GM21528 (cell line): ENCODE measurements around the gene RBM39.
"Not testable (repeated sequence)": the region's sequence is repeated elsewhere in the genome, so short reads cannot be mapped to it uniquely, and the experiment has no call there.

Source experiments
- ATAC-seq: cut with Tn5 transposase; IDR thresholded peaks from one replicate; pipeline ENCODE4 v1.9.1; 2021; ENCODE audit warnings: mild to moderate bottlenecking, moderate library complexity; ENCODE audit not compliant: unreplicated experiment, low FRiP score

Gene RBM39

DNA sequence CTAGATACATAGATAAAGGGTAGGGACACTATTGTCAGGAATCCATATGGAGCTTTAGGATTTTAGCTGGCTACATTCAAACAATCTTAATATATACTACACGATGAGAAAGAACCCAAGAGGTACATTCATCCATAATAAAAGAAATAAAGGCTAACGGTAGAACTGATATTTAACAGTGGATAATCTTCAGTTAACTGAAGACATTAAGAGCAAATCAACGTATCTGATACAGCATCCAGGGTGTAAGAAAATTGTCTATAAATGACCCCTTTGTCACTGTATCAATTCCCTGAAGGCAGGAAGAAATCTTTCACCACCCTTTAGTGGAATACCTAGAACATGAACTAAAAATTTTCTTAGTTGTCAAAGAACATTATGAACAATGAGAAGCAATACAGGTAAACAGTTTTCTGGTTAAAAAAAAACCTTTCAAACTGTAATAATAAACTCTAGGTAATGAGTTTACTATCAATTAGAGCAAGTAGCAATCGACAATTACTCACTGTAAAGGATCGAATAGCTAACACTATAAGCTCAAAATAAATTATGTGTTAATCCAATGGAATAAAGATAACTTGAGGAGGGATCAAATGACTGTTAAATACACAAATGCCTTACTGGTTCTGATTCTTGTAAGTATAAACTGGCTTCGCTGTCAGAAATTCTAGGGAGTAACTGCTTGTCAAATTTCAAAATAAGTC, 31.0 kb downstream of the RBM39 start:
- ATAC-seq: no peak

DNA sequence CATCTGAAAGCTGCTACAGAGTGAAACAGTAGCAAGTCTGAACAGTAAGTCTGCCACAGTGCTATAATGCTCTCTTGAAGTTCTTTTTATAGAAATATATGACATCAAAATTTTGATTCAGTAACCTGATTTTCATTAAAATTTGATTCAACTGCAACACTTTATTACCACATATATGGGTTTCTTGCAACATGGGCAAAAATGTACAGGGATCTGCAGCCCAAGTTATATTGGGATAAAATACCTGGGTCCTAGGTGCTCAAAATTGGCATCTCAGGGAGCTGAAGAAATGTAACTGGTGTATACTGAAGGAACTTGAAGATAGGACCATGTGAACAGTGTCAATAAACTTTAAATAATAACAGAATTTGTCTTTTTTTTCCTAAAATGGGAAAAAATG, 32.0 kb downstream of the RBM39 start:
- no peak for ATAC-seq

DNA sequence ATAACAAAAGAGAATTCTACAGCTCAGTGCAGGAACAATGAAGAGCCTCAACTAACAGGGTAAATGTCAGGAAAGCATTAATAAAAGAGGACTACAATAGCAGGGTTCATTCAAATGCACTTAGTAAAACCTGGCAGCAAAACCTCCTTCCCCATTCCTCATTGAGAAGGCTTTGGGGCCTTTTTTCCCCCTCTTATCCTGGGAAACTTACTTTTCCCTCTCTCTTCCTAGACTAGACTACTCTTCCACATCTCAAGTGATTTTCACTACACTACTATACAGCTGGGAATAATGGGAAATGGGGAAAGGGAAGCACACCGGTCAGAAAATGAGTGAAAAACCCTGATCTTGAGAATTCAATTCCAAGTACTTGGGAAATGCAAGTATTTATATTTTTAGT, 32.8 kb downstream of the RBM39 start:
- ATAC-seq: no peak

DNA sequence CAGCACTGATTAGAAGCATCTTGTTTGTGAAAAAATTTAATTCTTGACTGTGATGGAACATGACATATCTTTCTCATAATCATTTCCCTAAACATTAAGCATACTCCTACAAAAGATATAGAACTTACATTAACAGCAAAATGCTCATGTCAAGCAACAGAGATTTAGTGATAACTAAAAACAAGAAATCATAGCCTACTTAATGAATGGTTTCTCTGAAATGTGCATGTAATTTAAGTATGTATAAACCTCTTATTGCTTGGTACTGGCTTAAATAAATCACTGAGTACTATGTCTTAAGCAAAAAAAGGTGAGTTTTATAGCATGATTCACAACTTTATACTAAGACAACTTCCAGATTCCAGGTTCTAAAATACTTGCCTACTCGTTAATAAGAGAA, 33.6 kb downstream of the RBM39 start:
- ATAC-seq: no peak

DNA sequence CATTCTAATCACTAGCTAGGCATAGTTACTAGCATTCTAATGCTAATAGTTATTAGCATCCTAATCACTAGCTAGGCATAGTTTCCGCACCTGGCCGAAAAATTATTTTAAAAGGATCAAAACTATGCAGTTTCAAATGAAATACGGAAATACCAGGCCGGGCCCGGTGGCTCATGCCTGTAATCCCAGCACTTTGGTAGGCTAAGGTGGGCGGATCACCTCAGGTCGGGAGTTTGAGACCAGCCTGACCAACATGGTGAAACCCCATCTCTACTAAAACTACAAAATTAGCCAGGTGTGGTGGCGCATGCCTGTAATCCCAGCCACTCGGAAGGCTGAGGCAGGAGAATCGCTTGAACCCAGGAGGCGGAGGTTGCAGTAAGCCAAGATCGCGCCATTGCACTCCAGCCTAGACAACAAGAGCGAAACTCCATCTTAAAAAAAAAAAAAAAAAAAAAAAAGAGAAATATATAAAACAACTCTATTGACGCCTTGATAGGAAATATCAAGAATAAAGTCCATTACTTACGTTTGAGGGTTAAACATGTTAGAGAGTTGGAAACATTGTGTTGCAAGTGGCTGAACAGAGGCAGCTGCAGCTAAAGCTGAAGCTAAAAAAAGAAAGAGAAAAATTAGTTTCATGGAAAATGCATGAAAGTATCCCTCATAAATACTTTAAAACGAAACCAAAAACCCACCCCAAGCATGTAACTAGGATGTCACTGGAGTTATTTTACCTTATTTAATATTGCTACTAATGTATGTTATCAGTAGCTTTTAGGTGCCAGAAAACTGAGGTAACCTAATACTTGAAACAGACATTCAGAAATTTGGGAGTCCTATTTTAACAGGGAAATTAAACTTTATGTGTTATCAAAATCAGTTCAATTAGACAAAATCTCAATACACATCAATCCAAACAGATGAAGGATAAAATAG, 35.2 kb downstream of the RBM39 start:
- ATAC-seq: not testable (repeated sequence)

DNA sequence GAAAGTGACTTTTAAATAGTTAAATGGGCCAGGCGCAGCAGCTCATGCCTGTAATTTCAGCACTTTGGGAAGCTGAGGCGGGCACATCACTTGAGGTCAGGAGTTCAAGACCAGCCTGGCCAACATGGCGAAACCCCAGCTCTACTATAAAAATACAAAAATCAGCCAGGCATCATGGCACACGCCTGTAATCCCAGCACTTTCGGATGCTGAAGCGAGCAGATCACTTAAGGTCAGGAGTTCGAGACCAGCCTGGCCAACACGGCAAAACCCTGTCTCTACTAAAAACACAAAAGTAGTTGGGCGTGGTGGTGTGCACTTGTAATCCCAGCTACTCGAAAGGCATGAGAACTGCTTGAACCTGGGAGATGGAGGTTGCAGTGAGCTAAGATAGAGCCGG, 36.2 kb downstream of the RBM39 start:
- ATAC-seq: not testable (repeated sequence)

DNA sequence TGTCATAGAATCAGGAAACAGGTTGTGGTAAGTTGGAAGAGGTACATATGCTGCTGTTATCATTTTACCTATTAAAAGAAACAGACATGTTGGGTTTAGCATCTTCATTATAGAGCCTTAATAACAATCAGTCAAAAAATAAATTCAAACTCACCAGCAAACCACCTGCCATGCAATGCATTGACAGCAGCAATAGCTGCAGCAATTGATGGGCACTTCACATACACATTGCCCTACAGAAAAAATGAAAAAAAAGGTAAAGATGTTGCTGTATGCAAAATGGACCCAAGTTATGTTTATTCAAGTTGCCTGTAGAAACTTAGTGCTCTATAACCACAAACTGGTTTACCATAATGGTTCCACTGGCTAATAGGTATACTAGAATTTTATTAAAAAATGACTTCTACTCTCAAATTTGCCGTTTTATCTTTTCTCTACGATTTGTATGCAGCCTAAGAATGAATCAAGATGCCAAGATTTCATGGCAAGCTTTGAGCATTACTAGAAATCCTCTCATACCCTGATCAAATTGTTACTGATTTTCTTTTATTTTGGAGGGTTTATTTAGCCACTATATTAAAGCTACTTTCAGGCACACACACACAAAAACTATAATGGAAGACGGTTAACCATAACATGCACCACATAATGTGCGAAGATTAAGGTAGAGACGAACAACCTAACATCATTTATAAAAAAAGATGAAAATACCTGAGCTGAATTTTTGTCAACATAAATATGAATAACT, 37.4 kb downstream of the RBM39 start:
- ATAC-seq: no peak

DNA sequence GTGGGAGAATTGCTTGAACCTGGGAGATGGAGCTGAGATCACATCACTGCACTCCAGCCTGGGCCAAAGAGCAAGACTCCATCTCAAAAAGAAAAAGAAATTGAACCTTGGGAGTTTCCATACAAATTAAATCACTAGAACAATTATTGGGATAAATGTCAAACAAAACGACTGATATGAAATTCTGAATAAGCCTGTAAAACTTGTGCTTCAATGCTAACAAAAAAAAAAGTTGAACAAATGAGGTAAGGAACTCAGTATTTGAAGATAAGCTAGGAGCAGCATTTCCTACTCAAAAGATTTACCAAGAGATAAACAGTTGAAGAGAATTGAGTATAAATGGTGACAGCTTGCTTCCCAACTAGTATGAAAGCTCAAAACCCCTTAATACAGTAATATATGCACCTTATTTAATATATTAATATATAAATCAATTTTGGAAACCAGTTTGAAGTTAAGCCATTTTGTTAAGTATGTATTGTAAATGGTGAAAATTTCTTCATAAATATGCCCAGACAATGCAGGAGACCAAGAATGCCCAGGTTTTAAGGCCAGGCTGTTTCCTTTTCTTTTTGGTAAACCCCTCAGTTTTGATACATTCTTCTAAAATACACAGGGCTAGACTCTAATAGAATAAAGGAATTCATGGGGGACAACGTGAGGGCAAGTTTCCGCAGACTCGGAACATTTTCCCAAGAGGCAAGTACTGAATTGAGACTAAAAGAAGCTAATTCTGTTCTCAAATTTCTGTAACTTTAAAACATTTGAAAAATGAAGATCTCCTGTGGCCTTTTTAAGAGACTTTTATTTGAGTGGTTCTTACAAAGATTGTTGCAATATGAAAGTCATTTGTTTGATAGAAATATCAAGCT, 39.0 kb downstream of the RBM39 start:
- no peak for ATAC-seq

DNA sequence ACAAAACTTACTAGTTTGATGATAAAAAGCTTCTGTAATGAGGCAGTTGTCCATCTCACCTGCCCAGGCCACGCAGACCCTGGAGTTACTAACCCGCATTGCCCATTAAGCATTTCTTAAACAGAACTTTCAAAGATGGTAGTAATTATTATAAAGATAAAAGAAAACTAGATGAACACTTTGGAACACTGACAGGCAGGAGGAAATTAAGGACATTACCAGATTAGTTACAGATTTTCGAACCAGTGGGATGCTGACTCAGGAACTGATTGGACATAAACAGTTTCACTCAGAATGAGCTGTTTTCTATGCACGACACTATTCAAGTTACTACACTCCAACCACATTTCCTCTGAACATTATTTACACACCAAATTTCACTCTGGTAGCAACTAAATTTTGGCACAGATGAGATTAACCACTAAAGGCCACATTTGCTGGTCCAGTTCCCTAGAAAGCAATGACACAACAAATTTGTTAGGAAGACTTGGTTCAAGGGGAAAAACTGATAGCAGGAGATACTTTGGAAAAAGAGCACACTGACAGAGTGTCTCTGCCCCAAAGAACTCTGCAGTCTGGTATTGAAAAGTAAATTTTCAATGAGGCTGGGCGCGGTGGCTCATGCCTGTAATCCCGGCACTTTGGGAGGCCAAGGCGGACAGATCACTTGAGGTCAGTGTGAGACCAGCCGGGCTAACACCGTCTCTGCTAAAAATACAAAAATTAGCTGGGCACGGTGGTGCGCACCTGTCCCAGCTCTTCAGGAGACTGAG, 39.8 kb downstream of the RBM39 start:
- no peak for ATAC-seq

DNA sequence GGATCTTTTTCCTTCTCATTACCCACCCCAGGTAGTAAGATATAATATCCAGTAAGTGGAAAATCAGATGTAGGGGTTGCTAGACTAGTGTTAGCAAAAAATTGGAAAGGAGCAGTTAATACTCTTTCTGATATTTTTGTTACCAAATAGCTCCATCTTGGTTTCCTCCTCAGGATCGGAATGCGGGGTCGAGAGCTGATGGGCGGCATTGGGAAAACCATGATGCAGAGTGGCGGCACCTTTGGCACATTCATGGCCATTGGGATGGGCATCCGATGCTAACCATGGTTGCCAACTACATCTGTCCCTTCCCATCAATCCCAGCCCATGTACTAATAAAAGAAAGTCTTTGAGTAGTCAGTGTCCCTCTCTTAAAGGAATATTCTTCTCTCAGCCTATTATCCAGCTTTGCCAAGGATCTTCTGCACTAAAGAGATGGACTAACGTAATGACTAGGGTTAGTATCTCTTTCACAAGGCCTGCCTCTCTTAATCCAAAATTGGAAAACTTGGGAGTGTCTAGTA, 41.4 kb downstream of the RBM39 start:
- ATAC-seq: no peak

DNA sequence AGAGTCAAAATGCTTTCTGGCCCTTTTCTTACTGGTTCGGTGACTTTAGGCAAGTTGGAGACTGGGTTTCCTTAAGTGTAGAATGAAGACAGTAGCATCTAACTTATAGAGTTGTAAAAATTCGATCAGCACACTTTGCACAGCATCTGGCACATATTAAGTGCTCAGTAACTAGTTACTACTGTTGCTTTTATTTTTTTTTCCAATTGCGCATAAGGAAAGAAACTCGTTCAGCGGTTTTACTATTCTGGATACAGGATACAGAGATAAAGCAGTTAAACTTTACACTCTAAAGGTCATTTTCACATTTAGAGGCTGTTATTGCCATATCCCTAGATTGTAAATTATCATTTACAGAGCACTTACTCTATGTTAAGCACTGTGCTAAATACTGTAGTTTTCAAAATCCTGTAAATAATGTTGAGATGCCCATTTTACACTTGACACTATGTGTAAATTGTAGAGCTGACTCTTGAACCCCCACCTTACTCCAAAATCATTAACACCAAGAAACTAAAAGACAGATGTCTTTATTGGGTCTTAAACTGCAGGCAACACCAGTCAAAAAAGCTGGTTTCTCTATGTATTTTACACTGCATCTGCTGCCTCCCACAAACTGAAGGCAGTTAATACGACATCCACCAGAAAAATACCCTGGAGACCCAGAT, 42.0 kb downstream of the RBM39 start:
- no peak for ATAC-seq

DNA sequence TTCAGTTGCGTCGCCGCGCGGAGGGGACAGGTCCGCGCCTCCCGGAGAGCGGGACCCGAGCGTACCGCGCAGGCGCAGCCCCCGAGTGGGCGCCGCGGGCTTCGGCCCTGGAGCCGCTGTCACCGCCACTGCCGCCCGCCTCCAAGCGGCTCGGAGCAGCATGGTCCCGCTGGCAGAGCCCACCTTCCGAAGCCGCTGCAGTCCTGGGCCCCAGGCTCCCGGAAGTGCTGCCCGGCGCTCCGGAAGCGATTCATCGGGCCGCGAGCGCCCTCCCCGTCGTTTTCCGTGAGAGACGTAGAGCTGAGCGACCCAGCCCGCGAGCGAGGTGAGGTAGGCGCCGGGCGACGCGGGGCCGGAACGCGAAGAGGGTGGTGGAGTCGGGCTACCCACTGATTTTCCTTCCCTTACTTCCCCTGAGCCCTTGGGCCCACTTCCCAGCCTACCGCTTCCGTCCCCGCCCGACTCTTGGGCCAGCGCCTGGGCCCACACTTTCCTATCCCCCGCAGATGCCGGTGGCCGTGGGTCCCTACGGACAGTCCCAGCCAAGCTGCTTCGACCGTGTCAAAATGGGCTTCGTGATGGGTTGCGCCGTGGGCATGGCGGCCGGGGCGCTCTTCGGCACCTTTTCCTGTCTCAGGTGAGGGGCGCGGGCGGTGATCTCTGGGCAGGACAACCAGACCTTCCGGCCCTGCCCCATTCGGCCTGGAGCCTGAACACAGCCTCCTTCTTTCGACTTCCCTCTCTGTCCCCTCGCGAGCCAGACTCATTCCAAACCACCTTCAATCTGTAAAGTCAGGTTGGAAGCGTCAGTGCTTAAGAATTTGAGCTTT, 42.7 kb downstream of the RBM39 start, which contains the start of the genes NFS1 and ROMO1:
TSS of gene NFS1 (minus strand) at position 226 of the 830 bp plus-strand sequence. CDS start at position 162, 64 bp downstream.
TSS of gene ROMO1 (plus strand) at position 279 of the 830 bp plus-strand sequence. CDS start at position 507, 228 bp downstream.
- peak; percentile 79 for ATAC-seq

DNA sequence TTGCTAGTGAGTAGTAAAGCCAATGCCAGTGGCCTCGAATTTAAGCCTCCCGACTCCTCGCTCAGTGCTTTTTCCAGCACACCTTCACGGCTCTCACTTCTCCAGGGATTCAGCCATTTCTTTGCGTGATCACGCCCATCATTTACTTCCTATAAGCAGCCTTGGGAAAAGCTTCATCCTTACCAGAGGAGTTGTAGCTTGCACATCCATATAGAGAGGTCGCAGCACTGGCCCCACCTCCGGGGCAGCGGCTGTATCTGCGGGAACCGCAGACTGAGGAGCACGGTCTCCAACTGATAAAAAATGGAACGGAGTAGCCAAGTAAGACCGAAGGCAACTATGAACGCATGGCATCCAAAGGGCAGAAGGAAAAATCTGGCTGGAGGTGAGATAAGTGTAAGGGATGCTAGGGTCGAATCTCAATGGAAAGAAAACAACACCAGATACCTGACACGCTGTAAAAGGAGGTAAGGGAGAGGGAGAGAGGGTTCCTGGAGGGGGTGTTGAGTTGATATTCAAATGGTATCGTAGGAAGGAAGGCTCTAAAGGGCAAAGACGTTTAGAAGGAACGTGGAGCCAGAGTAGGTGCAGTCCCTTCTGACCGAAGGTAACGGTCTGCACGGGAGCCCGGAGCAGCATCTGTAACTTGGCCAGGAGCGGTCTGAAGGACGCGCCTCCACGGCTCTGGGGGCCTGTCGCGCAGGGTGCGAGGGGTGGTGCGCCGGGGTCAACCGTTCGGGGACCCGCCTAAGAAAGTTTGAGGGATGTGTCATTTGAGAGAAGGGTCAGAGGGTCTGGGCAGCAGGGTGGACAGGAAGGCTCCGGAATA, 43.5 kb downstream of the RBM39 start:
- peak; percentile 35 for ATAC-seq

DNA sequence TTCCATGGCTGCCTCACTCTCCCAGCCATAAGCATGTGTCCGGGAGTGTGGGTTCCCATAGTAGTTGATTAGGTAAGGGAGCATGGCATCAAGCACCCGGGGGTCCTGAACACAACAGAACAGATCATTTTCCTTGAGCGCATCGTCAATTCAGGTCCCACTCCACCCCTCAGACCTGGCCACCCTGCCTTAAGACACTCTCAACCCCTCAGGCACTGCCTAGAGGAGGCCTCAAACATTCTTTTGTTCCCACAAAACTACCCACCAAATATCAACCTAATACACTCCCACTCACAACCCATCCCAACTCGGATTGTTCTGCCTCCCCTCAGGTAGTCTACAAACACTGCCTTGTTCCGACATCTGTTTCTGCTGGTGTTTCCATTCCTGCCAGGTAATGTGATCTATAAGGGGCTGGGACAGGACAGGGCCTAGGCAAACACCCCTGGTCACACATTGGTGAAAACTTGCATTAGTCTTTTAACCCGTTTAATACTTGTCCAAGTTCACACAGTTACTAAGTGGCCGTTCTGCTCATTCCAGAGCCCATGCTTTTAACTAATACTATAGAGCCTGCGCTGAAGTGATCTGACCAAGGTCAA, 44.3 kb downstream of the RBM39 start:
- no peak for ATAC-seq

DNA sequence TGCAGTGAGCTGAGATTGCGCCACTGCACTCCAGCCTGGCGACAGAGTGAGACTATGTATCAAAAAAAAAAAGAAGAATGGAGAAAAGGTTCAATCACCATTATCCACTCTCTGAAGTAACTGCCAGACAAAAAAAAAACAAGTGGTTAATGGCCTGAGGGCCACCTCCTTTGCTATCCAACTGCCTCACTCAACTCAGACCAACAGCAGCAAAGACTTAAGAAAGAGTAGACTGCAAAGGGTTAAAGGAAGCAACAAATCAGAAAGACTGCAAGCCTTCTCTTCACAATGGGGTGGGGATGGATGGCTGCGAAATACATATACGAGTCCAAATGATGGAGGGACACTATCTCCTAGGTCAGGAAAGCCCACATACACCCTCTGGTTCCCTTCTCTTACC, 46.1 kb downstream of the RBM39 start:
- no peak for ATAC-seq

DNA sequence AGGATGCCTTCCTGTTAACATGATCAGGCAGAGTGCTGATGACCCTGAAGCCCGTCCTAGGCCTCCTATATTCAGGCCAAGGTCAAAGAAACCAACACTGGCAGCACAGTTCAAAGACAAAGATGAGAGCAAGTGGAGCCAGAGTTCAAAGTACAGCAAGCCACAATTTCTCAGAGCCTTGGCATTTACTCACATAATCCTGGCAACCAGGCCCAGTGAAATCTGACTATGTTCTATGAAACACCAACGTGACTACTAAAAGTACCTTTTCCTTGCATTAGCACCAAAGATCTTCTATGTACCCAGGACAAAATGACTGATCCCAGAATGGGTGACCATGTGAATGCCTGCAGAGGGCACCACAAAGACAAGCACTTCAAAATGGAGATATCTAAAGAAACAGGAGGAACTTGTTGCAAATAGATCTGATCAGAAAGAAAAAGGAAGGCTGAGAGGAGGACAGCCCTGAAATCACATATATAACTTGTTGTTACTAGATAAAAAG, 46.8 kb downstream of the RBM39 start:
- no peak for ATAC-seq
